Measurements from ENCODE around the gene SERPINE3.

DNA sequence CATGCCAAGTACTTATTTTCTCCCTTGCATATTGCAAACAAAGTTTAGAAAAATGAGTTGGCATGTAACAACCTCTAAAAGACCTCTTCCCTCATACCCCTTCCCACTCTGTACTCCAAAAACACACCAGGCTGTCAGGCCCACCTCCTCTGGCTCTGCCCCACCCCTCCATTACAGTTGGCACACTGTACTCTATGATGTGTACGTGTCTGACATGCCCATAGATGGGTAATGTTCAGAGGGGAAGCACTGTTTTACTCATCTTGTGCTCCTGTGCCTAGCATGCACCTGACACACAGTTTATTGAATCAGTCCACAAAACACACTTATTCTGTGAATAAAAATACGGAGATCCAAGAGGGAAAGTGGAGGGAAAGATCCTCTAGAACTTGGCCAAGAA lies 45.6 kb downstream of the SERPINE3 start:
- TF ChIP-seq CTCF (IDR thresholded peaks at IDR 0.05 in 8 of 11, conservative IDR thresholded peaks at IDR 0.05 in 3 of 11) = no peak
- TF ChIP-seq POLR2A (IDR thresholded peaks at IDR 0.05) = no peak
- TF ChIP-seq POLR2AphosphoS5 (IDR thresholded peaks at IDR 0.05) = no peak
